Gastroesophageal sphincter (tissue), 4 donors: ENCODE data around the gene THSD4. TPM values are rescaled to one million over a fixed set of nuclear protein-coding genes. Genes with fewer than 3 reads are reported as not detected.

Experiments used
- ATAC-seq: fragments of 150-250 bp; one replicate; pipeline ENCODE4 v1.9.1; 2016; ENCODE audit warnings: mild to moderate bottlenecking, moderate library complexity
- H3K27ac ChIP-seq, 4 donors: fragments of 200-600 bp; sonication (generic) in 3 of 4; 1 replicate in 3 of 4; 2 replicates in 1 of 4; pipeline ENCODE4 v1.5.1; 2016 to 2019
- H3K27me3 ChIP-seq: fragments of 200-600 bp; sonication (generic); one replicate; pipeline ENCODE4 v1.5.1; 2019
- H3K36me3 ChIP-seq, 2 donors: fragments of 200-600 bp; sonication (generic); one replicate each; pipeline ENCODE4 v1.5.1; 2019; ENCODE audit warnings: control low read depth in 1 of 2
- H3K4me1 ChIP-seq, 3 donors: fragments of 200-600 bp; sonication (generic); 1 replicate in 2 of 3; 2 replicates in 1 of 3; pipeline ENCODE4 v1.5.1; 2016 to 2019; ENCODE audit warnings: control low read depth in 2 of 3
- H3K4me3 ChIP-seq, 2 donors: fragments of 200-600 bp; sonication (generic); one replicate each; pipeline ENCODE4 v1.5.1; 2019; ENCODE audit warnings: mild to moderate bottlenecking in 1 of 2, moderate library complexity in 1 of 2
- H3K9me3 ChIP-seq, 3 donors: fragments of 200-600 bp; sonication (generic); one replicate each; pipeline ENCODE4 v1.5.1; 2017 to 2019; ENCODE audit warnings: control low read depth in 2 of 3
- CTCF ChIP-seq, 4 experiments: fragments of 200-600 bp in 2 of 4; fragments of 450-650 bp in 2 of 4; sonication (generic) in 1 of 4; IDR thresholded peaks; one replicate each; pipeline ENCODE4 v1.5.1; 2017 to 2019; ENCODE audit warnings: antibody characterized with exemption in 4 of 4, mild to moderate bottlenecking in 2 of 4, moderate library complexity in 2 of 4
- EP300 ChIP-seq: sonication (generic); formaldehyde crosslinking; IDR thresholded peaks from one replicate; pipeline ENCODE4 v1.6.1; 2017; ENCODE audit warnings: antibody characterized with exemption, mild to moderate bottlenecking
- POLR2A ChIP-seq, 2 donors: fragments of 450-650 bp; IDR thresholded peaks; one replicate each; pipeline ENCODE4 v1.6.1; 2017; ENCODE audit warnings: antibody characterized with exemption in 2 of 2, mild to moderate bottlenecking in 2 of 2, moderate library complexity in 1 of 2
- POLR2AphosphoS5 ChIP-seq: sonication (generic); formaldehyde crosslinking; IDR thresholded peaks from one replicate; pipeline ENCODE4 v1.6.1; 2017; ENCODE audit warnings: antibody characterized with exemption
- WGBS, 2 donors: methylation state at CpG; one replicate each; pipeline ENCODE4 v1.1.5; 2018; ENCODE audit warnings: low coverage in 1 of 2; 5-methylcytosine and 5-hydroxymethylcytosine counted together
- total RNA-seq, 4 donors: library from RNA; depleted of rRNA; stranded (reverse); fragments of >200 nt; gene quantifications; one replicate each; pipeline ENCODE4 v1.1.0, GENCODE V29; 2016

Gene THSD4
- total RNA-seq, 4 donors from 2014 or later, result 4.6 to 28.5 (median 17.6) TPM

- Histone ChIP-seq H3K4me3 (no peak overlapping the region), H3K27ac (no peak overlapping the region), H3K9me3 (no peaks in the 10 kb centered on the region), H3K36me3 (no peaks in the 10 kb centered on the region), H3K27me3 (no peaks in the 10 kb centered on the region), H3K4me1 (peaks cover 0 to 15% (median 0%) of the 10 kb centered on the region in 3 donors)
- 88 to 94% methylated on average over 3 of the region's 3 CpGs for WGBS, 2 donors
- ATAC-seq, result no peak
- TF ChIP-seq POLR2AphosphoS5 (no peak), EP300 (no peak), POLR2A (IDR thresholded peaks at IDR 0.05) (no peak), CTCF (IDR thresholded peaks at IDR 0.05) (no peak)
These were observed 204.7 kb downstream of the THSD4 start for GRCh38 chr15:71319935-71320334.

GRCh38 chr15:71323082-71323481 is 207.8 kb downstream of the THSD4 start:
- no peaks in the 10 kb centered on the region for H3K9me3 ChIP-seq
- TF ChIP-seq POLR2AphosphoS5, result no peak
- no peak for TF ChIP-seq CTCF (IDR thresholded peaks at IDR 0.05)
- no peak for TF ChIP-seq POLR2A (IDR thresholded peaks at IDR 0.05)
- TF ChIP-seq EP300, result no peak
- no peak overlapping the region for H3K27ac ChIP-seq
- WGBS, 2 donors, result 29 to 84% methylated on average over 1 to 4 of the region's 4 CpGs
- no peaks in the 10 kb centered on the region for H3K27me3 ChIP-seq
- H3K4me1 ChIP-seq, result peaks cover 0 to 25% (median 0%) of the 10 kb centered on the region in 3 donors
- ATAC-seq, result no peak
- no peak overlapping the region for H3K4me3 ChIP-seq
- no peaks in the 10 kb centered on the region for H3K36me3 ChIP-seq

GRCh38 chr15:71323584-71323983 is 208.3 kb downstream of the THSD4 start:
- H3K4me3 ChIP-seq, result no peak overlapping the region
- peaks cover 0 to 30% (median 3%) of the 10 kb centered on the region in 3 donors for H3K4me1 ChIP-seq
- H3K36me3 ChIP-seq, result no peaks in the 10 kb centered on the region
- ATAC-seq, result no peak
- TF ChIP-seq CTCF (IDR thresholded peaks at IDR 0.05) (no peak), POLR2AphosphoS5 (no peak), POLR2A (IDR thresholded peaks at IDR 0.05) (no peak), EP300 (no peak)
- H3K27ac ChIP-seq, result no peak overlapping the region
- no peaks in the 10 kb centered on the region for H3K9me3 ChIP-seq
- WGBS, 2 donors, result 78 to 83% methylated on average over 2 of the region's 2 CpGs
- no peaks in the 10 kb centered on the region for H3K27me3 ChIP-seq

GRCh38 chr15:71325481-71325880 is 210.2 kb downstream of the THSD4 start:
- no peaks in the 10 kb centered on the region for H3K27me3 ChIP-seq
- H3K27ac ChIP-seq, result no peak overlapping the region
- H3K4me1 ChIP-seq, result peaks cover 4 to 49% (median 12%) of the 10 kb centered on the region in 3 donors
- 43 to 64% methylated on average over 1 of the region's 1 CpG for WGBS, 2 donors
- ATAC-seq, result no peak
- H3K36me3 ChIP-seq, result no peaks in the 10 kb centered on the region
- TF ChIP-seq CTCF (IDR thresholded peaks at IDR 0.05) (no peak), POLR2AphosphoS5 (no peak), EP300 (no peak), POLR2A (IDR thresholded peaks at IDR 0.05) (no peak)
- no peak overlapping the region for H3K4me3 ChIP-seq
- H3K9me3 ChIP-seq, result no peaks in the 10 kb centered on the region

- TF ChIP-seq EP300 (no peak), POLR2A (IDR thresholded peaks at IDR 0.05) (no peak), POLR2AphosphoS5 (no peak), CTCF (IDR thresholded peaks at IDR 0.05) (no peak)
- Histone ChIP-seq H3K4me1 (peaks cover 5 to 69% (median 13%) of the 10 kb centered on the region in 3 donors), H3K9me3 (no peaks in the 10 kb centered on the region), H3K27ac (peak overlapping the region; percentile 76 to 88 (median 82)), H3K27me3 (no peaks in the 10 kb centered on the region), H3K36me3 (no peaks in the 10 kb centered on the region), H3K4me3 (no peak overlapping the region)
- ATAC-seq, result no peak
- WGBS, 2 donors, result 24% methylated on average over 3 of the region's 3 CpGs
These were observed 213.2 kb downstream of the THSD4 start for GRCh38 chr15:71328453-71328852.
